Measurements from ENCODE around the gene POLE.

DNA sequence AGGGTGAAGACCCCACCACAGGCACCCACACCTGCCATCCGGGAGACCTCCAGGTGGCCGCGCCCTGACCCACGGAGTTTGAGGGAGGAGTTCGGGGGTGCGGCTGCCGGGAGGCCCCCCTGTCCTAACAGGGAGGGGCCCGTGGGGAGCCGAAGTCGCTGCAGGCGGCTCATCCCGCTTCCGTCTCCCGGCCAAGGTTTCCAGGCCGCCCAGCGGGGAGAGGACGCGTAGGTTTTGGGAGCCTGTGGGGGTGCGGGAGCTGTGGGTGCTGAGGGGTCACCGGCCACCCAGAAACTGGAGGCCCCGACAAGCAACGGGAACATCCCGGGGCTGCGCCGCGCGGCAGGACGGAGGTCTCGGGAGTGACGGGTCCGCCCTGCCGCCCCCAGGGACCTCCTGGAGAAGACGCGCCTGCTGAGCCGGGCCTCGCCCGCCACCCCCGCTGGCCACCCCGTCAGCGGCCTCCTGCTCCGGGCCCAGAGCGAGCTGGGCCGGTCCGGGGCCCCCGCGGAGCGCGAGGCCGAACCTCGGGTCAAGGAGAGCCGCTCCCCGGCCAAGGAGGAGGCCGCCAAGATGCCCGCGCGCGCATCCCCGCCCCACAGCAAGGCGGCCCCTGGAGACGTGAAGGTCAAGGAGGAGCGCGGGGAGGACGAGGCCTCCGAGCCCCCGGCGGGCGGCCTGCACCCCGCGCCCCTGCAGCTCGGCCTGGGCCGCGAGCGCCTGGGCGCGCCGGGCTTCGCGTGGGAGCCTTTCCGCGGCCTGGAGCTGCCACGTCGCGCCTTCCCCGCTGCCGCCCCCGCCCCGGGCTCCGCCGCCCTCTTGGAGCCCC, 104.3 kb downstream of the POLE start:
- TF ChIP-seq SUZ12 (IDR thresholded peaks at IDR 0.05) (no peak), BHLHE40 (IDR thresholded peaks at IDR 0.05; ENCODE audit: borderline replicate concordance) (no peak), NFRKB (IDR thresholded peaks at IDR 0.05) (no peak), TARDBP (IDR thresholded peaks at IDR 0.05) (no peak), LEF1 (IDR thresholded peaks at IDR 0.05; ENCODE audit: borderline replicate concordance) (no peak), ZNF384 (IDR thresholded peaks at IDR 0.05) (no peak), SP1 (IDR thresholded peaks at IDR 0.05) (no peak), FOXK2 (IDR thresholded peaks at IDR 0.05) (no peak)

Measured in HEK293T (cell line).